Ovary (tissue), 9 donors: ENCODE results near the gene SASH3. TPM values are rescaled to one million over a fixed set of nuclear protein-coding genes. Genes with fewer than 3 reads are reported as not detected.

Source experiments
- DNase-seq, 5 donors: peaks; one replicate each; pipeline ENCODE4 v3.0.0-alpha.2; 2019 to 2020
- H3K27ac ChIP-seq, 2 donors: fragments of 200-600 bp; one replicate each; pipeline versions ENCODE4 v1.5.1 to v1.8.0; 2019 to 2022
- H3K27me3 ChIP-seq: fragments of 200-600 bp; one replicate; pipeline ENCODE4 v1.8.0; 2022
- H3K36me3 ChIP-seq: fragments of 200-600 bp; sonication (generic); one replicate; pipeline ENCODE4 v1.5.1; 2019
- H3K4me1 ChIP-seq: one replicate; pipeline ENCODE4 v1.8.1; 2013; ENCODE audit warnings: mild to moderate bottlenecking, moderate library complexity; ENCODE audit not compliant: insufficient read depth
- H3K4me3 ChIP-seq: fragments of 200-600 bp; sonication (generic); one replicate; pipeline ENCODE4 v1.5.1; 2017
- H3K9me3 ChIP-seq, 2 donors: fragments of 200-600 bp in 1 of 2; sonication (generic) in 1 of 2; one replicate each; pipeline versions ENCODE4 v1.5.1 to v1.8.1; 2013 to 2019; ENCODE audit warnings: mild to moderate bottlenecking in 1 of 2, moderate library complexity in 1 of 2
- EP300 ChIP-seq: sonication (generic); formaldehyde crosslinking; IDR thresholded peaks from one replicate; pipeline ENCODE4 v1.6.1; 2017; ENCODE audit warnings: antibody characterized with exemption
- POLR2A ChIP-seq: fragments of 450-650 bp; IDR thresholded peaks from one replicate; pipeline ENCODE4 v1.6.1; 2017; ENCODE audit warnings: antibody characterized with exemption, mild to moderate bottlenecking, moderate library complexity
- WGBS, 3 donors: extraction: QIAGEN DNeasy Blood & Tissue Kit in 1 of 3; methylation state at CpG; one replicate each; pipeline versions ENCODE4 v1.1.5 to v1.1.7; 2013 to 2017; 5-methylcytosine and 5-hydroxymethylcytosine counted together
- intact Hi-C, 4 donors: fragments of 100-400 bp; cut with DNase I; formaldehyde crosslinking; loops; one replicate each; pipeline versions ENCODE4 v1.11.0 to v1.15.1; 2022 to 2023
- polyA plus RNA-seq, 2 donors: library from polyadenylated mRNA; stranded (reverse); fragments of 200-250 nt in 1 of 2; fragments of 350-450 nt in 1 of 2; fragmentation: Illumina TruSeq in 1 of 2; extraction: RNeasy Lipid Tissue Mini Kit (QIAGEN cat#74804) in 1 of 2; gene quantifications; one replicate each; pipeline ENCODE4 v1.2.3, GENCODE V29; 2013 to 2014
- total RNA-seq, 7 donors: library from RNA; depleted of rRNA in 2 of 7; stranded (reverse); fragments of >200 nt in 2 of 7; fragmentation: NEBNext Ultra II Directional in 3 of 7; extraction: Animal tissue kit (Norgen Biotek cat#: 25700) in 3 of 7; gene quantifications; one replicate each; pipeline versions ENCODE4 v1.1.0 to v1.2.4, GENCODE V29; 2016 to 2023
- TF ChIP-seq, protein P1 (sequence below), 3 donors: fragments of 450-650 bp in 2 of 3; fragments of 200-600 bp in 1 of 3; IDR thresholded peaks; one replicate each; pipeline versions ENCODE4 v1.5.1 to v1.8.0; 2016 to 2022; ENCODE audit warnings: antibody characterized with exemption in 3 of 3, mild to moderate bottlenecking in 1 of 3
- donor health status: DM: no; HTN: no; CAD: no; lungs with moderate emphysema.
- donor health status: DM: no; HTN: no; CAD: no.
- donor health status: Bipolar disorder and iron deficiency.
- donor health status: DM: yes; HTN: yes; CAD: no.
- donor health status: DM: no; HTN: no; CAD: no.
- donor health status: DM: yes; HTN: yes; CAD: no.

SASH3 gene
- total and polyA plus RNA-seq, 9 donors: 1.8 to 8.2 (median 3.3) TPM

DNA sequence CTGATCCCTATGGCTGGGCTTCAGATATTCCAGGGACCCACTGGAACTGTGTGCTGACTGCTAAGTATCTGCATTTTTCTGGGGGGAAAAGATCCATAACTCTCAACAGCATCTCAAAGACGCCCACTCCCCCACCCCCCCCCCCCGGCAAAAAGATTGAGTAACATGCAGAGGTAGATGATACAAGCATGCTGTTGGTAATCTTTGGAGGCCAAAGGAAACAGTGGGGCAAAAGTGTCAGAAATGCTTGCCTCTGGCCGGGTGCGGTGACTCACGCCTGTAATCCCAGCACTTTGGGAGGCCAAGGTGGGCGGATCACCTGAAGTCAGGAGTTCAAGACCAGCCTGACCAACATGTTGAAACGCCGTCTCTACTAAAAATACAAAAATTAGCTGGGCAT, 28.8 kb upstream of the SASH3 start:
- Histone ChIP-seq H3K4me1 (no peaks in the 10 kb centered on the region), H3K9me3 (no peaks in the 10 kb centered on the region), H3K36me3 (no peaks in the 10 kb centered on the region), H3K27me3 (no peaks in the 10 kb centered on the region), H3K4me3 (no peak overlapping the region), H3K27ac (no peak overlapping the region)
- no peak for DNase-seq
- WGBS, 3 donors: 81 to 93% (median 85%) methylated on average over 8 of the region's 8 CpGs
- intact Hi-C loops: no loop called here
- TF ChIP-seq POLR2A: no peak
- TF ChIP-seq, protein P1, sequence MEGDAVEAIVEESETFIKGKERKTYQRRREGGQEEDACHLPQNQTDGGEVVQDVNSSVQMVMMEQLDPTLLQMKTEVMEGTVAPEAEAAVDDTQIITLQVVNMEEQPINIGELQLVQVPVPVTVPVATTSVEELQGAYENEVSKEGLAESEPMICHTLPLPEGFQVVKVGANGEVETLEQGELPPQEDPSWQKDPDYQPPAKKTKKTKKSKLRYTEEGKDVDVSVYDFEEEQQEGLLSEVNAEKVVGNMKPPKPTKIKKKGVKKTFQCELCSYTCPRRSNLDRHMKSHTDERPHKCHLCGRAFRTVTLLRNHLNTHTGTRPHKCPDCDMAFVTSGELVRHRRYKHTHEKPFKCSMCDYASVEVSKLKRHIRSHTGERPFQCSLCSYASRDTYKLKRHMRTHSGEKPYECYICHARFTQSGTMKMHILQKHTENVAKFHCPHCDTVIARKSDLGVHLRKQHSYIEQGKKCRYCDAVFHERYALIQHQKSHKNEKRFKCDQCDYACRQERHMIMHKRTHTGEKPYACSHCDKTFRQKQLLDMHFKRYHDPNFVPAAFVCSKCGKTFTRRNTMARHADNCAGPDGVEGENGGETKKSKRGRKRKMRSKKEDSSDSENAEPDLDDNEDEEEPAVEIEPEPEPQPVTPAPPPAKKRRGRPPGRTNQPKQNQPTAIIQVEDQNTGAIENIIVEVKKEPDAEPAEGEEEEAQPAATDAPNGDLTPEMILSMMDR (IDR thresholded peaks at IDR 0.05): no peak
- no peak for TF ChIP-seq EP300

DNA sequence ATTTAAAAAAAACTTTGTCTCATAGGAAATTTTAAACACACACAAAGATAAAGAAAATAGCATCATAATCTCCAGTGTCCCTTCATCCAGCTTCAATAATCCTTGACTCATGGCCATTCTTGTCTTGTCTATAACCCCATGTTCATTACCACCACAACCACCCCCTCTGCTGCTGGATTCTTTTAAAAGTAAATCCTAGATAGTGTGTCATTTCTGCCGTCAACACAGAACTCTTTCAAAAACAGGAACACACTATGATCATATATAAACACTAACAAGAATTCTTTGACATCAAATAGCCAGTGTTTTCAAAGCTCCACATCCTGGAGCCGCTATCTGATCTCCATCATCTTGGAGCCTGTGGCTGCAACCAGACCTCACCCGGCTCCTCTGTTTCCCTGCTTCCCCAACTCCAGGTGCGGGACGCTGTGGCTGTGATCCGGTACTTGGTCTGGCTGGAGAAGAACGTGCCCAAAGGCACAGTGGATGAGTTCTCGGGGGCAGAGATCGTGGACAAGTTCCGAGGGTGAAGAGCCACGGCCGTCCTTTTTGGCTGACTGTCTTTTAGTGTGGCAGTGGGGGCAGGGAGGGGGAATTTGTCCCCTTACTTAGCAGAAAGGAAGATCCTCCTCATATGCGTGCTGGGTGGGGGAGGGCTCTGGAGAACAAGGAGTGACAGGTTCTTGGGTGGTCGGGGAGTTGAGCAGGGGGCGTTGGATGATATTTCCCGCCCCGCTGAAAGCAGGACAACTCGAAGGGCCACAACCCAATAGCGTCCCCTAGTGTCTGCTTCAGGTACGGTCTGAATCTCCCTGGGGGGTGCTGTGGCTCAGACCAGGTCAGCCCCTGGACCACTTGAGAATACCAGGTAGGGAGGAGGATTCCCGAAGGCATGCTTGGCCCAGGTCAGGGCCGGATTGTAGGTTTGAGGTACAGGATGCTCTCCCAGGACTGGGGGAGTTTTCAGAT, 25.4 kb upstream of the SASH3 start:
- no peaks in the 10 kb centered on the region for H3K27me3 ChIP-seq
- no peaks in the 10 kb centered on the region for H3K9me3 ChIP-seq
- no peak overlapping the region for H3K4me3 ChIP-seq
- no peaks in the 10 kb centered on the region for H3K36me3 ChIP-seq
- no peak for TF ChIP-seq EP300
- TF ChIP-seq, protein P1 (IDR thresholded peaks at IDR 0.05): no peak
- TF ChIP-seq POLR2A: no peak
- H3K4me1 ChIP-seq: no peaks in the 10 kb centered on the region
- no peak overlapping the region for H3K27ac ChIP-seq
- no peak for DNase-seq
- WGBS, 3 donors: 40 to 67% (median 40%) methylated on average over 22 of the region's 22 CpGs
- intact Hi-C loops: no loop called here

DNA sequence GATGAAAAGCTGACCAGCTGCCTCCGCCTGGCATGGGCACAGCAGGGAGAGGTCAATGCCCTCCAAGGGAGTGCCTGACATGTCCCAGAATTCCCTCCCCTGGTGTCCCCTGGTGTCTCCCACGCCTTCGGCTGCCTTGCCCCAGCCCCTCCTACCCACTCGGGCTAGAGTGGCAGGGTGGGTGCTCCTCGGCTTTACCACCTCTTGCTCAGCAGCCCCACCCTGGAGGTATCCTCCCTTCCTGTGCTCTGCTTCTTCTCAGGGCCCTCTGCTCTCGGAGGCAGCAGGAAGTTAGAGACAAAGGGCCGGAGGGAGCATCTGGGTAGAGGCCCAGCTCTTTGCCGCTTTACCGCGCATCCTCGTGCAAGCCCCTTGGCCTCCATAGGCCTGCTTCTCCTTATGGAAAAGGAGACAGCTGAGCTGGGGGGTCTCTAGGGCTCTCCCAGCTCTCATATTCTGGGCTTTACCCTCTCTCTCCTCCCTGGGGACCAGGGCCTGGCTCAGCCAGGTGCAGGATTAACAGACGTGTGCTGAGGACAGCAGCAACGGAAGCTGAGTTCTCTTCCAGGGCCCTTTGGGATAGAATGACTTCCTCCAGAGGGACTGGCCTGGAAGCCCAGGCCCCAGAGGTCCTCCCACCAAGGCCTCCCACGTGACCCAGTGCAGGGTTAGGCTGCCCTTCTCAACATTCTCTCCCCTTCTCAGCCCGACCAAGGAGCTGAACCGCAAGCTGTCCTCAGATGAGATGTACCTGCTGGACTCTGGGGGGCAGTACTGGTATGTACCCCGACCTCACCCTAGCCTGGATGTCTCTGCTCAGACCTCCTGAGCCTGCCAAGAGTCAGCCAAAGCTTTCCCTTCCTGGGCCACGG, 23.7 kb upstream of the SASH3 start:
- H3K4me1 ChIP-seq: no peaks in the 10 kb centered on the region
- no peak overlapping the region for H3K4me3 ChIP-seq
- no peak overlapping the region for H3K27ac ChIP-seq
- H3K27me3 ChIP-seq: no peaks in the 10 kb centered on the region
- H3K9me3 ChIP-seq: no peaks in the 10 kb centered on the region
- TF ChIP-seq POLR2A: no peak
- no peak for TF ChIP-seq EP300
- TF ChIP-seq, protein P1 (IDR thresholded peaks at IDR 0.05): no peak
- WGBS, 3 donors: 69 to 74% (median 72%) methylated on average over 17 to 18 of the region's 18 CpGs
- no peak for DNase-seq
- no peaks in the 10 kb centered on the region for H3K36me3 ChIP-seq
- intact Hi-C loops: no loop called here

DNA sequence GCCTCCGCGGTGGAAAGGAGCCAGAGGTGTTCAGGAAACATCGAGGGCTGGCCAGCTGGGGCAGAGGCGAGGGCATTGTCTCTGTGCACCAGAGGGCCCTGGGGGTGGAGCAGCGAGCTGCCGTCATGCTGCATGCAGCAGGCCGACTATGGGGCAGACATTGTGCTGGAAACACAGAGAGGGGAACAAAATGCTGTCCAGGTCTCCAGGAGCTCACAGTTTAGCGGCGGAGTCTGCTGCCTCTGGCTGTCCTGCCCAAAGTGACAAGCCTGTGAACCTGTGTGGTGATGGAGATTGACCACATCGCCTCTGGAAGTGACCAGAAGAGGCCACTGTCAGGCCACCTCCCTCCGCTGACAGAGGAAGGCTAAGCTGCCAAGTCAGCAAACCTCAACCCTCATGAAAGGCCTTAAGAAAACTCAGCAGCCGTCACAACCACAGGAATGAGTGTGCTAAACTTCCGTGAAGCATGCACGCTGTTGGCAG, 20.1 kb upstream of the SASH3 start:
- H3K27ac ChIP-seq: no peak overlapping the region
- DNase-seq: no peak
- no peaks in the 10 kb centered on the region for H3K9me3 ChIP-seq
- H3K27me3 ChIP-seq: no peaks in the 10 kb centered on the region
- H3K4me3 ChIP-seq: no peak overlapping the region
- 56 to 63% (median 60%) methylated on average over 14 of the region's 14 CpGs for WGBS, 3 donors
- intact Hi-C loops: no loop called here
- no peaks in the 10 kb centered on the region for H3K4me1 ChIP-seq
- H3K36me3 ChIP-seq: no peaks in the 10 kb centered on the region
- TF ChIP-seq EP300 (no peak), POLR2A (no peak)
